Measurements from ENCODE around the gene PPBP. TPM values are rescaled to one million over a fixed set of nuclear protein-coding genes. Genes with fewer than 3 reads are reported as not detected.

PPBP gene
- total and polyA plus RNA-seq, 5 donors from 2014 or later, result 0.29 to 173 TPM; not detected in 3

DNA sequence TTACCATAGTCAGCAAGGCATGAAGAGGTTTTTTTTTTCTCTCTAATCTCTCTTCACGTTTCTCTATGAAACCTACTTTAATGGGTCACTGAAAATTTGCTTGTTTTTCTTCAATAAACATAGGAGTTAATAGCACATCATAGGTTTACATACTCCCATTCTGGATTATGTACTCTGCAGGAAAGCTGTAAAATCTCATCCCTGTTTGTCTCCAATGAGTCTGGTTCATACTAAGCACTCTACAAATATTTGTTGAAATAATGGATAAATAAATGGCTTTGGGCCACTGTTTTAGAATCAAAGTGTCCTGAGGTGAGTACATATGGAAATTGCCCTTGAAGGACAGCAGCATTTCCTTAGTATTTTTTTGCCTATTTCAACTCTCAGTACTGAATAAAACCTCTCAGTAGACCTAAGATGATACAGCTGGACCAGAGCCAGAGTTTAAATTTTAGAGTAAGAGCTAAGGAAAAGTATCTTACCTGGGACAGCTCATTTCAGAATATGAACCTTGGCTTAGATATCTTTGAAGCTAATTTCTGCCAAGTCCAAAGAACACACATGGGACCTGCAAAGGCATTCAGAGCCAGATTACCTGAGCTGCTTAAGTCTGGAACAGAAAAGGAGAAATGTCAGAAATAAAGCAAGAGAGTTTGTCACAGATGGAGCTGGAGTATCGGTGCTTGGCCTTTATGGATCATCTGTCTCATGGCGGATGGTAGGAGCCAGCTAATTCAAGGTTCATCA lies 40.6 kb downstream of the PPBP start:
- Histone ChIP-seq H3K27me3 (ENCODE audit: control insufficient read depth, insufficient read depth, low read length) (no peaks in the 10 kb centered on the region), H3K4me1 (ENCODE audit: control insufficient read depth, insufficient read depth, low read length, poor library complexity, severe bottlenecking) (no peaks in the 10 kb centered on the region), H3K36me3 (ENCODE audit: control insufficient read depth, insufficient read depth, low read length) (no peaks in the 10 kb centered on the region), H3K4me3 (ENCODE audit: low read depth, low read length) (no peak overlapping the region), H3K27ac (ENCODE audit: insufficient read depth, low read length, poor library complexity, severe bottlenecking) (no peak overlapping the region), H3K9me3 (ENCODE audit: control insufficient read depth in 2 of 2, low read length in 2 of 2) (peaks cover 0 to 4% of the 10 kb centered on the region in 2 experiments)
- no peak for DNase-seq
- Mint-ChIP-seq H3K9me3 (peaks cover 0 to 11% (median 2%) of the 10 kb centered on the region in 7 donors), H3K4me3 (no peak overlapping the region), H3K27ac (no peak overlapping the region), H3K4me1 (no peaks in the 10 kb centered on the region), H3K27me3 (peaks cover 22% of the 10 kb centered on the region), H3K36me3 (no peaks in the 10 kb centered on the region)
- no peak for ATAC-seq (ENCODE audit: low read depth in 2 of 2)

GRCh38 chr4:73945674-73946449 lies 42.1 kb downstream of the PPBP start:
- Histone ChIP-seq H3K27ac (ENCODE audit: insufficient read depth, low read length, poor library complexity, severe bottlenecking) (no peak overlapping the region), H3K9me3 (ENCODE audit: control insufficient read depth in 2 of 2, low read length in 2 of 2) (peaks cover 0 to 4% of the 10 kb centered on the region in 2 experiments), H3K36me3 (ENCODE audit: control insufficient read depth, insufficient read depth, low read length) (no peaks in the 10 kb centered on the region), H3K27me3 (ENCODE audit: control insufficient read depth, insufficient read depth, low read length) (no peaks in the 10 kb centered on the region), H3K4me3 (ENCODE audit: low read depth, low read length) (no peak overlapping the region), H3K4me1 (ENCODE audit: control insufficient read depth, insufficient read depth, low read length, poor library complexity, severe bottlenecking) (no peaks in the 10 kb centered on the region)
- Mint-ChIP-seq H3K9me3 (peaks cover 0 to 11% (median 2%) of the 10 kb centered on the region in 7 donors), H3K27me3 (peaks cover 22% of the 10 kb centered on the region), H3K4me3 (no peak overlapping the region), H3K4me1 (no peaks in the 10 kb centered on the region), H3K27ac (no peak overlapping the region), H3K36me3 (no peaks in the 10 kb centered on the region)
- DNase-seq, result no peak
- no peak for ATAC-seq (ENCODE audit: low read depth in 2 of 2)

GRCh38 chr4:73945140-73945539 lies 42.9 kb downstream of the PPBP start:
- no peak for ATAC-seq (ENCODE audit: low read depth in 2 of 2)
- peaks cover 22% of the 10 kb centered on the region for H3K27me3 Mint-ChIP-seq
- no peaks in the 10 kb centered on the region for H3K4me1 Mint-ChIP-seq

GRCh38 chr4:73944061-73944875 lies 43.7 kb downstream of the PPBP start:
- peaks cover 0 to 6% (median 2%) of the 10 kb centered on the region in 7 donors for H3K9me3 Mint-ChIP-seq
- no peaks in the 10 kb centered on the region for H3K36me3 Mint-ChIP-seq
- peaks cover 22% of the 10 kb centered on the region for H3K27me3 Mint-ChIP-seq
- DNase-seq, result no peak
- H3K4me1 Mint-ChIP-seq, result no peaks in the 10 kb centered on the region
- no peak for ATAC-seq (ENCODE audit: low read depth in 2 of 2)
- no peak overlapping the region for H3K4me3 Mint-ChIP-seq
- no peak overlapping the region for H3K27ac ChIP-seq (ENCODE audit: insufficient read depth, low read length, poor library complexity, severe bottlenecking)
- H3K27me3 ChIP-seq (ENCODE audit: control insufficient read depth, insufficient read depth, low read length), result no peaks in the 10 kb centered on the region
- H3K27ac Mint-ChIP-seq, result no peak overlapping the region
- H3K4me3 ChIP-seq (ENCODE audit: low read depth, low read length), result no peak overlapping the region
- H3K36me3 ChIP-seq (ENCODE audit: control insufficient read depth, insufficient read depth, low read length), result no peaks in the 10 kb centered on the region
- H3K4me1 ChIP-seq (ENCODE audit: control insufficient read depth, insufficient read depth, low read length, poor library complexity, severe bottlenecking), result no peaks in the 10 kb centered on the region
- H3K9me3 ChIP-seq (ENCODE audit: control insufficient read depth in 2 of 2, low read length in 2 of 2), result peaks cover 0 to 4% of the 10 kb centered on the region in 2 experiments

More at GRCh38 chr4:73945140-73945539, 42.9 kb downstream of the PPBP start:
- H3K27me3 ChIP-seq (ENCODE audit: control insufficient read depth, insufficient read depth, low read length), result no peaks in the 10 kb centered on the region
- H3K9me3 Mint-ChIP-seq, result peaks cover 0 to 11% (median 2%) of the 10 kb centered on the region in 7 donors
- no peak overlapping the region for H3K27ac Mint-ChIP-seq
- DNase-seq, result no peak
- peaks cover 0 to 4% of the 10 kb centered on the region in 2 experiments for H3K9me3 ChIP-seq (ENCODE audit: control insufficient read depth in 2 of 2, low read length in 2 of 2)
- no peak overlapping the region for H3K4me3 Mint-ChIP-seq
- no peaks in the 10 kb centered on the region for H3K4me1 ChIP-seq (ENCODE audit: control insufficient read depth, insufficient read depth, low read length, poor library complexity, severe bottlenecking)
- H3K27ac ChIP-seq (ENCODE audit: insufficient read depth, low read length, poor library complexity, severe bottlenecking), result no peak overlapping the region
- no peaks in the 10 kb centered on the region for H3K36me3 Mint-ChIP-seq
- H3K36me3 ChIP-seq (ENCODE audit: control insufficient read depth, insufficient read depth, low read length), result no peaks in the 10 kb centered on the region
- no peak overlapping the region for H3K4me3 ChIP-seq (ENCODE audit: low read depth, low read length)

DNA sequence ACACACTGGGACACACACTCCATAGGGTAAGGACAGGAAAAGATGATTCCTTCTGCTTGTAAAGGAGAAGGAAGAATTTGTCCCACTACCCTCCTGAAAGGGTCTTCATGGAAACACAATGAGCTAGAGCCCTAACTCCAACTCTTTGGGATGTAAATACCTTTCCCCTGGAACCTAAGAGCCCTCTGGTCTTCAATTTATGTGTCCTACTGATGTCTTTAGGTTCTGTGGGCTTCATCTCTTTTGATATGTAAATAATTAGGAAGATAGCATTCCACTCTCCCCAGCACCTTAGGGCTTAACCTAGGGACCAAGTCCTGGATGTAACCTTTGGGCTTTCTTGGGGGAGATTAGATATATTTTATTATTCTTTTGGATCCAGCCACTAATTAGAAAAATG lies 44.4 kb downstream of the PPBP start:
- peaks cover 0 to 6% (median 2%) of the 10 kb centered on the region in 7 donors for H3K9me3 Mint-ChIP-seq
- DNase-seq, result no peak
- no peak for ATAC-seq (ENCODE audit: low read depth in 2 of 2)
- H3K4me1 Mint-ChIP-seq, result no peaks in the 10 kb centered on the region
- Histone ChIP-seq H3K4me1 (ENCODE audit: control insufficient read depth, insufficient read depth, low read length, poor library complexity, severe bottlenecking) (no peaks in the 10 kb centered on the region), H3K27ac (ENCODE audit: insufficient read depth, low read length, poor library complexity, severe bottlenecking) (no peak overlapping the region), H3K9me3 (ENCODE audit: control insufficient read depth in 2 of 2, low read length in 2 of 2) (peaks cover 0 to 4% of the 10 kb centered on the region in 2 experiments), H3K36me3 (ENCODE audit: control insufficient read depth, insufficient read depth, low read length) (no peaks in the 10 kb centered on the region), H3K27me3 (ENCODE audit: control insufficient read depth, insufficient read depth, low read length) (no peaks in the 10 kb centered on the region), H3K4me3 (ENCODE audit: low read depth, low read length) (no peak overlapping the region)
- no peaks in the 10 kb centered on the region for H3K36me3 Mint-ChIP-seq
- peaks cover 22% of the 10 kb centered on the region for H3K27me3 Mint-ChIP-seq
- no peak overlapping the region for H3K4me3 Mint-ChIP-seq
- H3K27ac Mint-ChIP-seq, result no peak overlapping the region

GRCh38 chr4:73936969-73937368 lies 51.0 kb downstream of the PPBP start:
- no peak for DNase-seq
- Histone ChIP-seq H3K27ac (ENCODE audit: insufficient read depth, low read length, poor library complexity, severe bottlenecking) (no peak overlapping the region), H3K4me3 (ENCODE audit: low read depth, low read length) (no peak overlapping the region), H3K9me3 (ENCODE audit: control insufficient read depth in 2 of 2, low read length in 2 of 2) (no peaks in the 10 kb centered on the region), H3K4me1 (ENCODE audit: control insufficient read depth, insufficient read depth, low read length, poor library complexity, severe bottlenecking) (no peaks in the 10 kb centered on the region), H3K36me3 (ENCODE audit: control insufficient read depth, insufficient read depth, low read length) (no peaks in the 10 kb centered on the region), H3K27me3 (ENCODE audit: control insufficient read depth, insufficient read depth, low read length) (no peaks in the 10 kb centered on the region)
- Mint-ChIP-seq H3K9me3 (peaks cover 0 to 5% (median 1%) of the 10 kb centered on the region in 7 donors), H3K4me3 (no peak overlapping the region), H3K36me3 (no peaks in the 10 kb centered on the region), H3K27ac (no peak overlapping the region), H3K4me1 (no peaks in the 10 kb centered on the region), H3K27me3 (no peaks in the 10 kb centered on the region)
- no peak for ATAC-seq (ENCODE audit: low read depth in 2 of 2)

All from CD4-positive, CD25-positive, alpha-beta regulatory T cell (primary cell).